ENCODE results near the gene MYH11.

DNA sequence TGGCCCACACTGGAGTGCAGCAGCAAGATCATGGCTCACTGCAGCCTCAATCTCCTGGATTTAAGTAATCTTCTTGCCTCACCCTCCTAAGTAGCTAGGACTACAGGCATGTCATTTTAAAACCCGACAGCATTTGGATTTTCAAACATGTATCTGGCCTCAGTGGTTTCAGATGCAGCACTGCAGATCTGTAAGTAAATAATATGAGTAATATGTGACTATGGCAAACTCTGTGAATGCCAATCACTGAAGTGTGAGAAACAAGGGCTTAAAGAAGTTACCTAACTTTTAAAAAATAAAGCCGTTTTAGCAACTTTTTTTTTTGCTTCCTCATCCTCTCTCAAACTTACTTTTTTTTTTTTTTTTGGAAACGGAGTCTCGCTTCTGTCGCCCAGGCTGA is 19.7 kb upstream of the MYH11 start:
- TF ChIP-seq, protein P1, sequence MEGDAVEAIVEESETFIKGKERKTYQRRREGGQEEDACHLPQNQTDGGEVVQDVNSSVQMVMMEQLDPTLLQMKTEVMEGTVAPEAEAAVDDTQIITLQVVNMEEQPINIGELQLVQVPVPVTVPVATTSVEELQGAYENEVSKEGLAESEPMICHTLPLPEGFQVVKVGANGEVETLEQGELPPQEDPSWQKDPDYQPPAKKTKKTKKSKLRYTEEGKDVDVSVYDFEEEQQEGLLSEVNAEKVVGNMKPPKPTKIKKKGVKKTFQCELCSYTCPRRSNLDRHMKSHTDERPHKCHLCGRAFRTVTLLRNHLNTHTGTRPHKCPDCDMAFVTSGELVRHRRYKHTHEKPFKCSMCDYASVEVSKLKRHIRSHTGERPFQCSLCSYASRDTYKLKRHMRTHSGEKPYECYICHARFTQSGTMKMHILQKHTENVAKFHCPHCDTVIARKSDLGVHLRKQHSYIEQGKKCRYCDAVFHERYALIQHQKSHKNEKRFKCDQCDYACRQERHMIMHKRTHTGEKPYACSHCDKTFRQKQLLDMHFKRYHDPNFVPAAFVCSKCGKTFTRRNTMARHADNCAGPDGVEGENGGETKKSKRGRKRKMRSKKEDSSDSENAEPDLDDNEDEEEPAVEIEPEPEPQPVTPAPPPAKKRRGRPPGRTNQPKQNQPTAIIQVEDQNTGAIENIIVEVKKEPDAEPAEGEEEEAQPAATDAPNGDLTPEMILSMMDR (IDR thresholded peaks at IDR 0.05) = no peak
- TF ChIP-seq POLR2A (IDR thresholded peaks at IDR 0.05) = no peak
